GM19099 (cell line): ENCODE measurements around the gene SGIP1.

Experiments used
- POLR2A ChIP-seq: IDR thresholded peaks from 3 replicates; pipeline ENCODE4 v1.6.1; 2011; ENCODE audit warnings: low read depth; ENCODE audit not compliant: insufficient read length; ENCODE audit errors: extremely low read depth

The SGIP1 gene

DNA sequence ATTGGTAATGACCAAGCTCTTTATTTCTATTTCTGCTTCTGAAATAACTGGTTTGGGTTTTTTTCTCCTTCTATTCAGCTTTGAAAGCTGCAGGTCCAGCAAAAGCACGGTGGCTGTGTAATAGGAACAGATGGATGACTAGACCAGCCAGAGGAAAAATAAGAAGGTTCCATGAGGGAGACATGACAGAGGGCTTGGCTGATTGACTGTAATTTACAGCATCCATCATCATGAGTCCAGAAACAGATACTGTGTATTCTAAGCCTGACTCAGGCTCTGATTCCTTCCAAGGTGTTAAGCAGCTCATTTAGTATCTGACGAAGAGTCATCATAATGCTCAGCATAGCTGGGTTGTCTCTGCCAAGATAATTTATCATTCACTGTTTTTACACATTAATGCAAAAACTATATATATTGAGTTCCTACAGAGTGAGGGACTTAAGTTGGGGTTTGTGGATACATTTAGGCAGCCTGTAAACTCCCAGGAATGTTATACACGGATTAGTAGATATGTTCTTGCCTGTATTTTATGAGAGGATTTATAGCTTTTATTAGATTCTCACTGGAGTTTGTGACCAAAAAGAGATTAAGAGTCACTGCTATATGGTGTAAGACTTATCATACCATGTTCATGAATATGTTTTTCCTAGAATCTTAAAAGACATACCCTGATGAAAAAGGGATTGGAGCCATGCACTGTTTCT, 72.6 kb downstream of the SGIP1 start:
- TF ChIP-seq POLR2A, result no peak

DNA sequence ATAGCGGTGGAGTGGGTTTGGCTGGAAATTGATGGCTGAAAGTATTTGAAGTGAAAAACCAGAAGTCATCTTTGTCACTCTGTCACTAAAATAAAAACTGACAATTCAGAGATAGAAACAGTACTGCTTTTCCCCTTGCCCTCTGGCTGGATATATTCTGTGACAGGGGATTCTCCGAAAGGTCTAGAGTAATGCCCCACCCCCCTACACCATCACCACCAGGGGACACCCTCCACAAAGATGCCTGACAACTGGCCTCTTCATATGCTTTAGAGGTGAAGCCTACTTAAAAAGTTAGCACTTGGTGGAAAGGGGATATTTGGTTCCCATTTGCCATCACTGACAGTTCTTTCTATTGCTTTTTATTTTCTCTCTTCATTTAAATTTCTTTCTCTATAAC, 73.5 kb downstream of the SGIP1 start:
- no peak for TF ChIP-seq POLR2A

DNA sequence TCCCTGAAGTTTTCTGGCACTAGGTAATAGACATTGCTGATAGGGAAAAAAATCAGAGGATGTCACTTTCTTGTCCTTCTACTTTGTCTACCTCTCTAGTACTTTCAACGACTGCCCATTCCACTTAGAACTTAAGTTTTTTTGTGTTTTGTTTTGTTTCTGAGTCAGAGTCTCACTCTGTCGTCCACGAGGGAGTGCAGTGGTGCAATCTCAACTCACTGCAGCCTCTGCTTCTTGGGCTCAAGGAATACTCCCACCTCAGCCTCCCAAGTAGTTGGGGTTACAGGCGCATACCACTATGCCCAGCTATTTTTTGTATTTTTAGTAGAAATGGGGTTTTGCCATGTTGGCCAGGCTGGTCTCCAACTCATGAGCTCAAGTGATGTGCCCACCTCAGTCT, 79.2 kb downstream of the SGIP1 start:
- TF ChIP-seq POLR2A, result no peak

DNA sequence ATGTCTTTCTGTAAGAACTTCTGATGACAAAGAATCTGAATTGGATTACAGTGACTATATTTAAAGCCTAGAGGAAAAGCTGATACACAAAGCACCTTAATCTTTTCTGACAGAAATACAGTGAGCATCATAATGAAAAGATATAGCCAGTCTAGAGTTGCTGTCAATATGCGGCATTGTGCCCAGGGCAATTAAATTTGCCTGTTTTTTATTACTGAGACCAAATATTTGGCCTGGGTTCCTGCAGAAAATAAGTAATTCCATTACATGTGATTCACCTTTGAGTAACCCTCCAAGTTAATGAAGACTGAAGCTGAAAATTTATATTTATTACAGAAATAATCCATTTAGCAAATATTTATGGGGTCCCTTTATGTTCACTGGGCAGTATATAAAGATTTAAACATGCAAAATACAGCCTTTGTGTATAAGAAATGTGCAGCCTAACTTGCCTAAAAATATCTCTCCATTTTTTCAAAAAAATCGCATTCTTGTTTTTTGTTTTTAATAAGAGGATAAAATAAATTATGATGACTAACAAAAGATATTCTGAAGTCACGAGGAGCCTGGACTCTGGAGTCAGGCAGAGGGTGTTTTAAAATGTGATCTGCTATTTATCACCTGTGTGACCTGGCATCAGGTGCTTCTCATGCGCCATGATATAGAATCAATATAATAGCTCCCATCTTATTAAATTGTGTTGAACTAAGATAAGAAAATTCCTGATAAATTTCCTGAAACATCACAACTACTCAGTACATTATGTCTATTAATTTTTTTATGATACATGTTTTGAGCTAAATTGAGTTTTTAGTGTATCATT, 83.6 kb downstream of the SGIP1 start:
- no peak for TF ChIP-seq POLR2A

DNA sequence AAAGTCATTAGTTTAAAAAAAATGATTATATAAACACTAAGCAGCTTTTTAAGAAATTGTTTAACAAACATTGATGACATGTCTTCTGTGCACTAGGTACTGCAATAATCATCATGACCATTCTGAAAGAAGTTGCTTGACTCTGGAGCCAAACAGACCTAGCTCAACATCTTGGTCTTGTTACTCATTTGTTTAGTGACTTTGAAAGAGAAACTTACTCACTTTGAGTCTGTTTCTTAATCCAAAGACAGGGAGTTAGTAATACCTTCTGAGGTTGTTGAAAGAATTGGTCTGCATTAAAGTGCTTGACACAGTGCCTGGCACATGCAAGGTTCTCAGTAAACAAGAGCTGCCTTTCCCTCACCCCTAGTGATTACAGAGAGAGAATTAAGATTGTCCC, 84.4 kb downstream of the SGIP1 start:
- no peak for TF ChIP-seq POLR2A

DNA sequence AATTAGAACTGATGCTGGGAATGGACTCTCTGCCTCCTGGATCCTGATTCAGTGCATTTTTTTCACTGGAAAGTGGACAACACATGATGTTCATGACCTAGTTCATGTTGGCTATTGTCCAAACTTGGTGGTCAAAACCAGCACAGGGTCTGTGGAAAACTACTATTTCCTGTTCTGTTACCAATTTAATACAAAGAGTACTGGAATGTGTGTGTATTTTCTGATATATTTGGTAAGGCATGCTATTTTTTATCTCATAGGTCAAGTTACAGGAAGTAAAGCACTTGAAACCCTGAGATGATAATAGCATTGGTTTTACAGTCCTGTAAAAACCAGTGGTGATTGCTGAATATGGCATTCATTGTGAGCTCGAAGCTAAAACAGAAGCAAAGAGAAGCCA, 89.9 kb downstream of the SGIP1 start:
- TF ChIP-seq POLR2A, result no peak

DNA sequence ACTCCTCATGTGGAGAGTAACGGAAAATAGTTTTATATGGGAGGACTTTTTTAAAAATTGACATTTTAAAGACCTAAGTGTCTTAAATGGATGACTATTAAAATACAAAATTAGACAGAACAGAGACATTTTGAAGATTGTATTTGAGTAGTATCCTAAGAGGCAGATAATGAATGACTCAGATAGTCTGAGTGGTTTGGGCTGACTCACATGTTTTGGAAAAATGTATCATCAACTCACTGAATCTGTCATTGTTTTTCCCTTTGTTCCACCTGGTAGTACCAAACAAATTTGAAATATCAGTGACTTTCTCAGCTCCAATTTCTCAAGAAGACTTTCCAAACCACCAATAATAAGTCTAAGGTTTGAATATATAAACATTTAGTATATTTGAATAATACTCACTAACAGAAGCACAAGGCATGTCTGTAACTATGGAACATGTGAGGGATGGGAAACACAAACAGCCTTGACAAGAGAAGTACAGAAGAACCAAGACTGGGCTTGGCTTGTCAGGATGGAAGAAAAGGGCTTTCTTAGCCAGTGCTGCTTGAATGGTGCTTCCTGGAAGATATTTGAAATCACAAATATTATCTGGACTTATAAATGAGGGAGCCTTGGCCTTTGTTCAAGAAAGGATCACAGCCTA, 90.6 kb downstream of the SGIP1 start:
- no peak for TF ChIP-seq POLR2A

DNA sequence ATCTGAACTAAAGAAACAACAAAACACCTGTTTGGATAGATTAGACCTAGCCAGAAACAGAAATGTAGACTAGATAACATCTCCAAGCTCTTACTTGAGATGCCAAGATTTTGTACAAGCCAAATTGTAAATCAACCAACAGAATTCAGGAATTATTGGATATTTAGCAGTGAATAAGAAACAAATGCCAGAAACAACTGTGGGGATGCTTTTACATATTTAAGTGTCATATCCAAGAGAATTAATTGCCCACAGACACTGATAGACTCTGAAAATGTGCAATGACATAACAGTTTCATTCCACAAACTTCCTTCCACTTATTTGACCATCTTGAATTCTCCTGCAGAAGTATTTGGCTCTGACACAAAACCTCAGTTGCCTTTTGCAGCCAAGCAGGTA, 92.3 kb downstream of the SGIP1 start:
- no peak for TF ChIP-seq POLR2A

DNA sequence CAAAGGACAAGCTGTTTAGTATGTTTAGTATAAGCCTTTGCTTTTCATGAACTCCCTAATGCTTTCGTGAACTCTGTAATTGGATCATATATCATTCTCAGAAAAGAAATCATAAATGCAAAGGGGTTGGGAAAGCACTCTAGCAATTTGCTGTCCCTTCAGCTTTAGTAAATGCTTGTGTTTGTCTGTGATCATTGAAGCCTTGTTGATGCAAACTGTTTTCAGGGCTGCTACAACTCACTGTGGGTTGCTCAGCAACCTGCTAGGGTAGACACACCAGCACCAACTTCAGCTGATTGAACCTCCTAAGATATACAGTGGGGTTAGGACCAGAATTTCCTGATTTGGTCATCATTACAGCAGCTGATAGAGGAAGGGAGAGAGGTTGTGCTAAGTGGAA, 95.0 kb downstream of the SGIP1 start:
- no peak for TF ChIP-seq POLR2A

DNA sequence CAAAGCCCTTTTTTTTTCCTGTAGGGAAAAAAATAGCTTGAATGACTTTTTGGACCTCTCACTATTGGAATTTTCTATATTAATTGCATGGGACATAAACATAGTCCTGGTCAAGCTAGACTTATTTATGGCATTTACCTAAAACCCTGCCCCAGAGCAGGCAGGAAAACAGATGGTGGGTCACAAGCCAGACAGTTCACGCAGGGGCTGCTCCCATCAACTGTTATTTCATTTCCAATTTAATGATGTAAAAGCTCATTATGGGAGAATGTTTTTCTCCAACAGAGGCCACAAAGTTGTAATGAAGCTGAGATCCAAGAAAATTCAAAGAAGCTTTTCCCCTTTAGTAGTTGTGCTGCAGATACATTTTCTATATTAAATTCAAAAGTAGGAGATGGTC, 99.2 kb downstream of the SGIP1 start:
- TF ChIP-seq POLR2A, result no peak

DNA sequence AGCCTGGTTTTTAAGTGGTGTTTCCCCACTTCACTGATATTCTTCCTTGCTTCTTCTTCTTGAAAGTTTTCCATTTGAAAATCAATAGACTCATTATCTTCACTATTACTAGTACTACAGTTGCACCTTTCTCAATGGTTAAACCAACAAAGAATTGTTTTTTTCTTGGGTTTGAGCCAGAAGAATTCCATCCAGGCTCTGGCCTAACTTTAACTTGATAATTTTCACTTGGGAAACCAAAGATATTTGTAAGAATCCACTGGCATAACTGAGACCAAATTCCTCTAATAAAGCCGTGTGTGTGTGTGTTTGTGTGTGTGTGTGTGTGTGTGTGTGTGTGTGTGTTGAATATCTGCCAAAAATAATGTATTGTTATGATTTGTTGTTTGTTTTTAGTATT, 103.2 kb downstream of the SGIP1 start:
- no peak for TF ChIP-seq POLR2A

DNA sequence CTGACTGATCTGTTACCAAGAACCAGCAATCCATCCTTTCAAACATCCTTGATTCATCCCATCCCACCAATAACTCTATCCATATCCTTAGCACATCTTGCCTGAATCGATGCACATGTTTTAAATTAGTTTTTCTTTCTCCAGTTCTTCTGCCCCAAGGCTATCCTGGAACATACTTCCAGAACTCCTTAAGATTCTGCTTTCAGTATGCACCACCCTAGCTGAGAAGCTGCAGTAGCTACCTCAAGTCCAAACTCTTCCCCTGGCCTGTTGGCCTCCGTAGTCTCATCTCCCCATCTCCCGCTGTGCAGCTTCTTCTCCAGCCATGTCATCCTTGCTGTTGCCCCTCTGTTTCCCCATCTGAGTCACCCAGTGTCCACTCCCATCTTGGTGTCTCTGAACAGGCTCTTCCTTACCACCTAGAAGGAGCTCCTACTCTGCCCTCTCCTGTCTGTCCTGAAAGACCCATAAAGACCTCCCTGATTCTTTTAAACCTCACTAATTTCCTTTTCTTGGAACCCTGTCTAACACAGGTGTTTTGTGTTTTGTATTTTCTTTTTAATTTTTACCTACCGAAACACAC, 108.0 kb downstream of the SGIP1 start:
- no peak for TF ChIP-seq POLR2A

DNA sequence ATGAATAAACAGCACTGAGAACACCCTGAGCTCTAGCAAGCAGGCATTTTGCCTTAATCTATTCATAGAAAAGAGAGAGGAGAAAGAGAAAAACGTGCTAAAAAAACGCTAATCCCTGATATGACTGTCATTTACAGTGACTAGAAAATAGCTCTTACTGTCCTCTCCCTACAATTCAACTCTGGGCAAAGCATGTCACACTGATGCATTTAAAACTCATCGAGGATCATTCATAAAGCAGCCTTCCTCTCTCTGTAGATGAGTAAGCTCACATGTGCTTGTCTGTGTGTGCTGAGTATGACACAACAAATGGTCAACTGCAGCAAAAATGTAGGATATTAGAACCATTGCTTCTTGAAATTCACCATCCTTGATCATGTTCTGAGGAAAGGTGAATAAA, 109.0 kb downstream of the SGIP1 start:
- no peak for TF ChIP-seq POLR2A

DNA sequence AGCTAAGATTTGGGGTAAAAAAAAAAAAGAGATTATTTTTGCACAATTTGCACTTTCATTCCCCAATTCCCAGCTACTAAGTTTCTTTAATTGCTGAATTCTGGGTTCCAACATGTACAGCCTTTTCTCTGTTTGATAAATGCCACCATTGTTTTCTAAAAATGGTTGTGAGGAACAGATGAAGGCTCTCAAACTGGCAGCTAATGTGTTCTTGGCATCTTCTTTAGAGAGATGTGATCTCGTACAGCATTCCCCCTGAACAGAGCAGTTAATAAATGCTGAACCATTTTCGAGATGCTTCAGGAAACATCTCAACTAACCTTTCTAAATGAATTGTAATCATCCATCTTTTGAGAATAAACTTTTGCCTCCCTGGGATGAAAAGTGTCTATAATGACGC, 110.4 kb downstream of the SGIP1 start:
- TF ChIP-seq POLR2A, result no peak

DNA sequence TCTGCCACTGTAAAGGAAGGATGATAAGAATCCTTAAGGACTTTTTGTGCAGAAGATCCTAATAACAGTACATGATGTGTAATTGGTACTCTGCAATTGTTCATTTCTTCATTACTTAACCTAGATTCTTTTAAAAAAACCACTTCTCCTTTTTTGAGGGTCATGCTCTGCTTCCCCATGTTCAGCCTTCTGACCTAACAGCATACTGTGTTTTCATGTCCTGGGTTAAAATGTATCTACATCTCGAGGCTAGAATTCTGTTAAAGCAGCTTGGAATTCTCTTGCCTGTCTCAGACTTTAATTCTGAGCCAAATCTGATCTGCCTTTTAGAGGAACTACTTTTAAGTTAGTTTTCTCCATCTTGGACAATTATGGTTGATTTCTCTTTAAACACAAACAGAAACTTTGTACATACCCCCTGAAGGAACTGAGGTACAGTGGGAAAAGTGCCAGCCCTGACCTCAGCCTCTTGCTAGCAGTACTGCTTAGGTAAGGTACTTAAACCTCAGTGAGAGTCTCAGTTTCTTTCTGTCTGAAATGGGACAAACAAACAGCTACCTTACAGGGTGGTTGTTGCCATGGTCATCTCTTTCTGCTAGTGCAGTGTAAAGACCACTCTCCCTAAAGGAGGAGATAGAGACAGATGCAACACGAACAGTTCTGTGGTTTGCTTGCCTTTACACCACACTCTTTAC, 115.1 kb downstream of the SGIP1 start:
- no peak for TF ChIP-seq POLR2A
